ENCODE data around the gene PRR5L.

Gene PRR5L

DNA sequence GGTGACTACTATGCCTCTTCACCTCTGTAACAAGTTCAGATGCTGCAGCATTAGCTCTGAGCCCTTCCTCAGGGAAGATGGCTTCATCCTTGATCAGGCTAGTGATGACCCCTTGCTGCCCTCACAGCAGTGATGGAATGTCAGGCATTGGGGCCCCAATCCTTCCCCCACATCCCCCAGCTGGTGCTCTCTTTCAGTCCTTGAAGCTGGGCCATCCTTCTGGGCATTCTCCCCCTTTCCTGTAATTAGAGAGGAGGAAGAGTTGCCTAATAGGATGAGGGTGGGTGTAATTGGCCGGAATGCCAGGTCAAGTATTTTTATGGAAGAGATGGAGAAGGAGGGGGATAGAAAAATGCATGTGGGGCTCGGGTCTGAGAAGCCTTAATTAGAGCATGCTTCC lies 151.4 kb downstream of the PRR5L start:
- no peak for DNase-seq

DNA sequence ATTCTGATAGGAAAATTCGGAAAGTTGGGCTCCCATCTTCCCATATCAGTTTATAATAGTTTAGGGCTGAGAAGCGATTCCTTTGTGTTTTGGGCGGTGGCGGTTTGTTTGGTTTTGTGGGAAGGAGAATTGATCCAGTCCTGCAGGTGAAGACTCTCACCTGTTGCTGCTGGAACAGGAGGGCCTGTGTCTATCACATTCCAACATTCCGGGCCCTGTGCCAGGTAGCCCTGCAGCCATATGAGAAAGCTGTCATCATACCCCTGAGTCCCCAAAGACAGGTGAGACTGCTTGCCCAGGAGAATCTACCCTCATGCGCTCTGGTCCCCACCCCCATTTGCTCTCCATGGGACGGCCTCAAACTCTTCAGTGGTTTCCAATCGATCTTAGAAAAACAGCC lies 151.9 kb downstream of the PRR5L start:
- DNase-seq = no peak

GRCh38 chr11:36449561-36450096 lies 153.5 kb downstream of the PRR5L start:
- no peak for DNase-seq

GRCh38 chr11:36450110-36450572 lies 154.1 kb downstream of the PRR5L start:
- DNase-seq = no peak

GRCh38 chr11:36451045-36451444 lies 155.0 kb downstream of the PRR5L start:
- no peak for DNase-seq

DNA sequence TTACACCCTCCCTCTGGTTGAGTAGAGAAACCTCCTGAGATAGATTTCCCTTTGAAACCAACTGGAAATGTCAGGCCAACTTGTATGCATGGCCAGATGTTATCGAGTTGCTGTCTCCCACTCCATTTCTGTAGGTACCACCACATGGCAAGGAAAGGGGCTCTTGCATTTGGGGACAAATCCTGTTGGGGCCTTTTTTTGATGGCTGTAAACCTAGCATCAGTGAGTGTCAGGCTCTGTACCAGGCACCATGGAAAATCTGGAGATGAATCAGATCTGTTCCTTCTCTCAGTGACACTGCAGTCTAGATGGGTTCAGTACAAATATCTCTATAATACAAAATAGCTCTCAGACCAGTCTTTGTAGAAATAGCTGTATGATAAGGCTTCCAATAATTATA lies 155.6 kb downstream of the PRR5L start:
- no peak for DNase-seq

- DNase-seq = no peak
Observed at GRCh38 chr11:36452236-36452940, 156.3 kb downstream of the PRR5L start.

DNA sequence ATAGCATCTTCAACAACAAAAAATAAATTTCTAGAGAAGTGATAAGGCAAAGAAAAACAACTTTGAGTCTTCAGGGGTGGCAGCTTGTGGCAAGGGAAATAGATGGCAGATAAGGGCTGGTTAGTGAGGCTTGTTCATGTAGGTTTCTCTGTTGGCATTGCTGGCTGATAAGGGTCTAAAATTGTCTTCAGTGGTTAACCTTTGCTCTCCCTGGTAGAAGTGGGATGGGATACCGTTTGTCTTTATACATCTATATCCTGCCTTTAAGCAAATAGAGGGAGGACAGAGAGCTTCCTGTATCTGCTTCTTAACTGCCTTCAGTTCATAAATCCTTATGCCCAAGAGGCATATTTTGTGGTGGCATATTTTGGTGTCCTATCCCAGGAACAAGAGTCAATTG lies 156.9 kb downstream of the PRR5L start:
- DNase-seq = no peak

GRCh38 chr11:36453678-36454077 lies 157.6 kb downstream of the PRR5L start:
- DNase-seq = peak; percentile 43

GRCh38 chr11:36454551-36454940 lies 158.5 kb downstream of the PRR5L start:
- DNase-seq = no peak

- DNase-seq = no peak
Observed at GRCh38 chr11:36454941-36455631, 159.0 kb downstream of the PRR5L start.

GRCh38 chr11:36455658-36456111 lies 159.6 kb downstream of the PRR5L start:
- DNase-seq = no peak

- DNase-seq = no peak
Observed at GRCh38 chr11:36456156-36456555, 160.1 kb downstream of the PRR5L start.

- DNase-seq = no peak
Observed at GRCh38 chr11:36458129-36458915, 162.2 kb downstream of the PRR5L start.

DNA sequence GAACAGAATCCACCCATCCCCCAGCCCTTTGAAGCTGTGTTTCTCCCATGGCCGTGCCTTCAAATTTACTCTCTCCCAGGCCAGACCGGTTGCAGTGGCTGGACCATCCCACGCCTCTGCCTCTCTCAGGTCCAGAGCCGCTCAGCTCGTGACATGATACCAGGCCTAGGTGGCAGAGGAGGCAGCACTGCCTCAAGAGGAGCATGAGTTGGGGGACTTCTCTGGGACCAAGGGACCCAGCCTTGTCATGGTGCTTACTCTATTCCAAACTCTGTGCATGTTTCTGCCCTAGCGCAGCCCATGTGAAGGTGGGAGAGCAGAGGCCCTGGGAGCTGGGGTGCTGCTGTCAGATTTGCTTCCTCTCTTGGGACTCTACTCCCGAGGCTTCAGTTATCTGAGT lies 163.0 kb downstream of the PRR5L start:
- no peak for DNase-seq

GRCh38 chr11:36460220-36460619 lies 164.1 kb downstream of the PRR5L start:
- no peak for DNase-seq

- DNase-seq = no peak
Observed at GRCh38 chr11:36462321-36462720, 166.2 kb downstream of the PRR5L start.

- no peak for DNase-seq
Observed at GRCh38 chr11:36463781-36464180, 167.7 kb downstream of the PRR5L start.

DNA sequence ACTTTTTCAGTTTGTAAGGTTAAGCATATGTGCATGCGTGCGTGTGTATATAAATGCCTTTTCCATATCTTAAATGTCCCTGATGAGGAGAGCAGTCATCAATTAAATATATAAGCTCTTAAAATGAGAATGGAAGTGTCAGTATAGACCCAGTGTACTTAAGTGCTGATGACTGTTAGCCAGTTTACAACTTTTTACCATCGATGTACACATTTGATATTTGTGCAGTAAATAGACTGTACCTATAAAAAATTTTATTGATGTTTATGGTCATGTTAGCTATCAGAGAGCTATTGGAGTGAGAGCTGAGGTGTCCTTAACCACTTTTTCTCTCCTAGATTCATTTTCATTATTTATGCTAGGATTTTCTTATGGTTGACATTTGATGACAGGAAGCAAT lies 168.6 kb downstream of the PRR5L start:
- DNase-seq = no peak

DNA sequence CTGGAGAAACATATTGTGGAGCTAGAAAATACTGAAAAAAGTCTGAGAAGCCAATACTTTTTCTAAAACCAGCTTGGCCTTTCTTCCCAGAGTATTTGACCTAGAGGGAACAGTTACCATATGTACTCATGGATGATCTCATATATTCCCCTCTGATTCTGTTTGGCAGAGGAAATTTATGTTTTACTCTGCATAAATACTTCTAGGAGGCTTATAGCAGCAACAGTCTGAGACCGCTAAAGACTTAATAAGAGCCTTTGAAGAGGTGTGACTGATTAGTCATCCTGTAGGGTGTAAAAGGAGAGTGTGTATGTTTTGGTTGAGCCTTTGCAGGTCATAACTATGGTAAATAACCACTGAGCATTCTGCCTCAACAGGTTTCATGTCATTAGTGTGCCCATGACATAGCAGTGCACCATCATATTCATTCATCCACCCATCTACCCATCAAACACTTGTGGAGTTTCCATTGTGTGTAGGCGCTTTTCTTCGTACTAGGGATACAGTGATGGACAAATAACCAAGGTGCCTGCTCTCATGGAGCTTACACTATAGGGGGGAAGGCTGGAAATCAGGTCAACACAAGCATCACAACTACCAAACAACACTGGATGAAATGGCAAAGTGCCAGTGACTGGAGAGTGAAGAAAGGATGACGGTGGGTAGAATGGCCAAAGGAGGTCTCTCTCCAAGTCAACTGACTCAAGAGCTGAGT lies 169.5 kb downstream of the PRR5L start:
- no peak for DNase-seq

DNA sequence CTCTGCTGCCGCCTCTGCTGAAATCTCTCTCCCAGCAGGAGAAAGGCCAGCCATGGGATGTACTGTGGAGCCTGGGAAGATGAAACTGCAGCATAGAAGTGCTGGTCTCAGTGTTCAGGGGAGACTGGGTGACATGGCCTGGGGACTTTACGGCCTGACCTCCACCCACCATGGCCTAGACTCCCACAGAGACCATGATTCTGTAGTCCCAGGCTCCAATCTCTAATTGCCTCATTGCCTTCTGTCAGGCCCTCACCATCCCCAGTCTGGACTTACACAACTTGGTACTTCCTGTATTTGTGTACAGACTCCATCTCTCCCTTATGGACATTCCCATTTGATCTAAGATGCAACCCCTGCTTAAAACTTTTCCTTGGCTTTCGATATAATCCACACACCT lies 170.9 kb downstream of the PRR5L start:
- DNase-seq = no peak

- no peak for DNase-seq
Observed at GRCh38 chr11:36467916-36468315, 171.8 kb downstream of the PRR5L start.

DNA sequence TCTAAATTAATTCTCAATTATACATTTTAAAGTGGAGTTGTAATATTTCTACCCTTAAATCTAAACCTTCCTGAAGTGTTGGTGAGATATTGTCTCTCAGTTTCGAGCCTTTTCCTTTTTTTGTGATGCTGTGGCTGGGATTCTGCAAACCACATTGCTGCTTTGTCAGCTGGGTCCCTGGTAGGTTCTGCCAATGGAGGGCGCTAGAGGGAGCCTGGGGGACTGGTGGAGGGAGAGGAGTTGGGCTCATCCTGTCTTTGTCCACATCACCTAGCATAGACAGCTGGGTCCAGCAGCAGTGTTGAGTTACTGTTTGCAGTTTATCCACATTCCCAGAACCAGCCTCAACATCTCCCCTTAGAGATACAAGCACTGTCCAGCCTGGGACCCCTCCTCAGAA lies 173.0 kb downstream of the PRR5L start:
- no peak for DNase-seq
